Activated T-cell treated with anti-CD3 and anti-CD28 coated beads, Interleukin-2, amount 50 U/mL, for 48 hours (primary cell): ENCODE results near the gene CPED1.
"Not testable (repeated sequence)": the region's sequence is repeated elsewhere in the genome, so short reads cannot be mapped to it uniquely, and the experiment has no call there.

Source experiments
- DNase-seq, 2 experiments: peaks; one replicate each; pipeline ENCODE4 v3.0.0-alpha.2; 2020

CPED1 gene

GRCh38 chr7:121043314-121044234, 55.1 kb downstream of the CPED1 start:
- no peak for DNase-seq

DNA sequence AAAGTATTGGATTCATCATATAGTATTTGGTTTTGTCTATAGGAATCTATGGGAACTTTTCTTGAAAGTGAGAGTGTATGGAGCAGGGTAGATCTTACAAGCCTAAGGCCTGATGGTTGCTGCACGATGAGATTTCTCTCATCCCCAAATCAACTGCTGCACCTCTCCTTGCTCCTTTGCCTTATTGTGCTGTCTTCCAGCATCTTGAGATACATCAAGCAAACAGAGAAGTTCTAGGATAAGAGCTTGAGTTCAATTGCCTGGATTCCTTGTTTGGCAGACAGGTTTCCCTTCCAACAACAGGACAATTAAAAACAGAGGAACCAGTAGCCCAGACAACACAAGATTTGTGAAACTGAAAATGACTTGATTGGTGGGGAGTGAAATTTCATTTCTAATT, 56.6 kb downstream of the CPED1 start:
- DNase-seq, result no peak

DNA sequence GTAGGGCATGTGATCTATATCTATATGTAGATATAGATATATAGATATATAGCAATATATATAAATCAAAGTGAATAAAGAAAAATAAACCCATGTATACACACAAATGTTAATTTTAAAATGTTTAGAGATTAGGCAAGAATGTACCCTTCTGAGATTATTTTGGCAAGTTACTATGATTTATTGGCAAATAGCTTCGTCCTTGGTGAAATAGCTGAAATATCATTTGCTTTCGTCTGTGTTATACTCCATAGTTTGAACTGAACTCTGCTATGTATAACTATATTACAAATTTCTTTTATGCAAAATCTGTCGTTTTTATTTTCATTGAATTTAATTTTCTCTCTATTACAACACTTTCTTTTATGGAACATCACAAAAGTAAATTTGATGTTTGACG, 57.5 kb downstream of the CPED1 start:
- no peak for DNase-seq

- no peak for DNase-seq
Measured at GRCh38 chr7:121046893-121047468, 58.5 kb downstream of the CPED1 start.

- DNase-seq, result no peak
Measured at GRCh38 chr7:121048195-121048594, 59.7 kb downstream of the CPED1 start.

GRCh38 chr7:121049028-121049791, 60.7 kb downstream of the CPED1 start:
- no peak for DNase-seq

- no peak for DNase-seq
Measured at GRCh38 chr7:121049897-121050296, 61.4 kb downstream of the CPED1 start.

DNA sequence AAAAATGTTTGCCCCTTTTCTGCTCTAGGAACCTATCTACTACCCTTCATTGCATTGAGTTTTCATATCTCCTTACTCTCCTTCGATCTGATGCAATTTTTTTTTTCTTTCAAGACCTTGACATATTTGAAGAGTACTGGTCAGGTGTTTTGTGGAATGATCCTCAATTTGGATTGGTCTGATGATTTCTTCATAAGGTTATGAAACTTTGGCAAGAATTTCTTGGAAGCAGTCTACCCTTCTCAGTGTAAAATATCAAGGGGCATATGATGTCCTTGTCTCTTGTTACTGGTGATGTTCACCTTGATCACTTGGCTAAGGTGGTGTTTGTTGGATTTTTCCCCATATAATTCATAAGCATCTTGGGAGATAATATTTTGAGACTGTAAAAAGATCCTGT, 64.7 kb downstream of the CPED1 start:
- DNase-seq, result no peak

DNA sequence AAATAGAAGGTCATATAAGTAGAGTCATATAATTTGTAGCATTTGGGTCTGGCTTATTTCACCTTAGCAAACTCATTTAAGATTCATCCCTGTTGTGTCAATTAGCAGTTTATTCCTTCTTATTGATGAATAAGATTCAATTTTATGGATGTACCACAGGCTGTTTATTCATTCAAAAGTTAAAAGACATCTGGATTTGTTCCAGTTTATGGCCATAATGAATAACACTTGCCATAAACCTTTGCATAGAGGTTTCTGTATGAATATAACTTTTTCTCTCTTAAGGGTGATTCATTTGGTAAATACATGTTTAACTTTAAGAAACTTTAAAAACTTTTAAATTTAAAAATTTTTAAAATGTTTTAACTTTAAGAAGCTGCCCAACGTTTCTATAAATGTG, 66.4 kb downstream of the CPED1 start:
- DNase-seq, result no peak

GRCh38 chr7:121057878-121058277, 69.4 kb downstream of the CPED1 start:
- DNase-seq, result no peak

DNA sequence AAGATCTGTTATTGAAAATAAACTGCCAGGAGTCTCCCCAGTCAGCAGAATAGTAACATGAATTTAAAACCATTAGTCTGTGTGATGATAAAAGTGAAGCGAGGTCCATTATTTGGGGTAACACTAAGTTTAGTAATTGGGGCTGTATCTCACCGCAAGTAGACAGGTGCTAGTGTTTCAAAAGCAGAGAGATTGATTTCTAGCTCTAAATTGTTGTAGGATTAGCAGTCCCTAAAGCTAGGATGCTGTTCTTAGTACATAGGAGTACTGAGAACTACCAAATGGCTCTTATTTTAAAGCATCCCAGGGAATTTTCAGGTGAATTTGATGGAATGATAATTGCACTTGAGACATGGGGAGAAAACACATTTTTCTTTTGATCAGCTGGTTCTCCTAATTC, 70.5 kb downstream of the CPED1 start:
- no peak for DNase-seq

- DNase-seq, result not testable (repeated sequence)
Measured at GRCh38 chr7:121059979-121060509, 71.5 kb downstream of the CPED1 start.

DNA sequence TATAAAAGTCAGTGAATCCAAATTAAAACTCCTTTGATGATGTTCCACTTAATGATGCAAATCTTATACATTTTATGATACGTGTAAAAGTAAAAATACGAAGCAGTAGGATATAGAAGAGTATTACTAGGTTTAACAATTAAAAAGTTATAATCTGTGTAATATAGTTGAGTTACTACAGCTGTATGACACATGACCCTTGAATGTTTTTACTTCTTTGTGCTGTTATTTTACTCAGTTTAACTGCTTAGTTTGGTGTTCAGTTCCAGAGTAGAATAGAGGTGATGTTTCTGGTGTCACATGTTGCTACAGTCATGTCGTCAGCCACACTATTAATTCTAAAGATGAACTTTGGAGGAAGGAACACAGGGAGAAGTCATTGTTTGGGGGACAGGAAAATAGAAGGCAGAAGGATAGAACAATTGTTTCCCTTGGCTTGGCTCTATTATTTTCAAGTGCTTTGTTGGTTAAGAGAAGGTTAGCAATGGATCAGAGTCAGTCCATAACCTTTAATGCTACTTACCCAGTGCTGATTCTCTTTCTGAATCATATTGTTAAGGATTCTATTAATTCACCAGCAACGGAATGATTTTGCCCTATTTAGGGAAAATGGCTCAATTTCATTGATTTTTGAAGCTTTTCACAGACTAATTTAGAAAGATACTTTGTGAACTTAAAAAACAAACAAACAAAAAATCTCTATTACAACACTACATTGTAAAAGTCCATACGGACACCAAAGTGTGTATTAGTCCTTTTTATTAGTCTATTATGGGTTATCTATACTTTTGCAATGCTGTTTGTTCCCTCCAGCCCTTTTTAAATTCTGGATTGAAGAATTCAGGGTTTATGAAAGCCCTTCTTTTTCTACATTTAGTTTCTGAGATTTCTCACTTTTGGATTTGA, 73.4 kb downstream of the CPED1 start:
- DNase-seq, result no peak

- no peak for DNase-seq
Measured at GRCh38 chr7:121062671-121063279, 74.3 kb downstream of the CPED1 start.

DNA sequence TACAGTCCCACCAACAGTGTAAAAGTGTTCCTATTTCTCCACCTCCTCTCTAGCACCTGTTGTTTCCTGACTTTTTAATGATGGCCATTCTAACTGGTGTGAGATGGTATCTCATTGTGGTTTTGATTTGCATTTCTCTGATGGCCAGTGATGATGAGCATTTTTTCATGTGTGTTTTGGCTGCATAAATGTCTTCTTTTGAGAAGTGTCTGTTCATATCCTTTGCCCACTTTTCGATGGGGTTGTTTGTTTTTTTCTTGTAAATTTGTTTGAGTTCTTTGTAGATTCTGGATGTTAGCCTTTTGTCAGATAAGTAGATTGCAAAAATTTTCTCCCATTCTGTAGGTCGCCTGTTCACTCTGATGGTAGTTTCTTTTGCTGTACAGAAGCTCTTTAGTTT, 79.2 kb downstream of the CPED1 start:
- DNase-seq, result not testable (repeated sequence)

DNA sequence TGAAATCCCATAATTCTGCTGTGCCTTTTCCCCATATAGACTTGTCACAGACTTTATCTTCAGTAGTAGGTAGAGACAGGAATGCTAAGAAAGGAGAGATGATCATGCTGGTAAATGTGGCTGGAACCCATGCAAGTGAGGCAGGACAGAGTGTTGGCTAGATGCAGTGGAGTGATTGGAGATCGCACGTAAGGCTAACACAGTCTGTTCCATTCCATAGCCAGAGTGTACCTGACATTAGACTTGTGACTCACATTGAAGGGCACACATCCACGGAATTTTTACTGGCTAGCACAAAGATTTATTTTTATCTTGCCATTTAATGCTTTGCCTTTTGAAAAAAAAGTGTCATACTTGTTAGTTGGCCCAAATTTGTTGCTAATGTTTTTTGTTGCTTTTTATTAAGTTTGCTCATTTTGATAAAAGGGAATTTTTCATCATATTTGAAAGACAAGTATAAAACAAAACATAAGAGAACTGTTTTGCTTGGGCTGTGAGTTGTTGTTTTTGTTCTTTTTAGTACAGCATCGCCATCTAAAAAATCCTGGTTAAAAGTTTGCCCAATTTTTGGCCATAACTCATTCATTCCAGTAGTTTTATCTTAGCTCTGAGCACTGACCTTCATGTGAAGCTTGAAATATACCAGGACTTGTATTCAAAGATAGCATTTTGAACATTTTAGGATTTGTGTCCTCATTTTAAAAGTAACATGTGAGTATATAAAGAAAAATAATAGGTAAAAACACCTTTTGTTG, 81.0 kb downstream of the CPED1 start:
- no peak for DNase-seq

GRCh38 chr7:121071132-121071531, 82.6 kb downstream of the CPED1 start:
- no peak for DNase-seq

DNA sequence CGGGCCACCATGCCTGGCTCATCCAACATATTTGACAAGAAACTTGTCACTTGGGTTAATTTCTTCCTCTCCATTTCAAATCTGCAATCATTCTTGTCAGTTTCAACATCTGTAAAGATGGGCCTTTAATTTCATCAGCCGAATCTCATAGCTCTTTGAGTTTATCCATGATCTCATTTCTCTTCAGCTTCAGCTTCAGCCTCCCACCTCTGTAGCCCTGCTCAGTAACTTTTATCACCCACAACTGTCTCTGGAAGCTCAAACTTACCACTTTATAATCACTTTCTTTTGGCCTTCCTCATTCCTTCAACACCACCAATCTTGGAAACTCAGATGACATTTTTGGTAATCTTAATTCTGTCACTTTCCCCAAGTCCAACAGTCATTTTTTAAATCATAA, 83.2 kb downstream of the CPED1 start:
- DNase-seq, result no peak

GRCh38 chr7:121072826-121073225, 84.3 kb downstream of the CPED1 start:
- DNase-seq, result no peak

GRCh38 chr7:121073463-121074099, 85.1 kb downstream of the CPED1 start:
- no peak for DNase-seq

GRCh38 chr7:121075424-121075841, 86.9 kb downstream of the CPED1 start:
- not testable (repeated sequence) for DNase-seq
